ENCODE data around the gene A2ML1. TPM values are rescaled to one million over a fixed set of nuclear protein-coding genes. Genes with fewer than 3 reads are reported as not detected.

A2ML1 gene
- total and polyA plus RNA-seq, 2 of the 4 experiments (the other 2 are of a cell fraction), result not detected

DNA sequence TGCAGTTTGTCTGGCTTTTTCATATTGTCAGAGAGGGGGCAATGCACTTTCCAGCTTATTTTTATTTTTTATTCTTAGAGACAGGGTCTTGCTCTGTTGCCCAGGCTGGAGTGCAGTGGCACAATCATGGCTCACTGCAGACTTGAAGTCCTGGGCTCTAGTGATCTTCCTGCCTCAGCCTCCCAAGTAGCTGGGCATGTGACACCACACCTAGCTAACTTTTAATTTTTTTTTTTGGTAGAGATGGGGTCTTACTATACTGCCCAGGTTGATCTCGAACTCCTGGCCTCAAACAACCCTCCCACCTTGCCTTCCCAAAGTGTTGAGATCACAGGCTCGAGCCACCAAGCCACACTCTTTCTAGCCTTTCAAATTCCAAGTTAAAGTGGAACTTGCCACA, 3.9 kb upstream of the A2ML1 start:
- Histone ChIP-seq H3K56ac (ENCODE audit: extremely low read depth, insufficient read depth, low read length) (no peak overlapping the region), H3K23ac (ENCODE audit: low read depth, low read length) (no peak overlapping the region), H4K8ac (ENCODE audit: low read depth in 2 of 2, low read length in 2 of 2) (no peak overlapping the region), H2BK20ac (ENCODE audit: low read depth, low read length) (no peak overlapping the region), H2AK9ac (replicated peaks; ENCODE audit: low read depth, low read length, poor library complexity) (no peak overlapping the region), H2BK120ac (ENCODE audit: low read depth, low read length) (no peak overlapping the region), H2BK5ac (ENCODE audit: low read depth, low read length, poor library complexity, severe bottlenecking) (no peak overlapping the region), H3K36me3 (ENCODE audit: control insufficient read depth, insufficient read depth, low read length) (no peaks in the 10 kb centered on the region), H4K5ac (ENCODE audit: low read depth, low read length) (no peak overlapping the region), H3K79me1 (ENCODE audit: low read depth in 1 of 2, low read length in 2 of 2) (no peaks in the 10 kb centered on the region), H3K18ac (ENCODE audit: low read depth, low read length) (no peak overlapping the region), H3K14ac (replicated peaks; ENCODE audit: low read depth, low read length) (no peak overlapping the region), H3K4me3 (ENCODE audit: insufficient read depth, low read depth, low read length) (no peak overlapping the region), H3K27me3 (ENCODE audit: control insufficient read depth, insufficient read depth, low read length) (no peaks in the 10 kb centered on the region), H3K4me2 (ENCODE audit: low read depth, low read length) (no peak overlapping the region), H3K4ac (ENCODE audit: low read depth, low read length) (no peak overlapping the region), H3K27ac (ENCODE audit: insufficient read depth, low read length) (no peak overlapping the region), H2AFZ (replicated peaks; ENCODE audit: low read length, poor library complexity) (no peak overlapping the region), H4K91ac (ENCODE audit: insufficient read depth, low read depth, low read length) (no peak overlapping the region), H3K9me1 (ENCODE audit: insufficient read depth, low read length) (no peaks in the 10 kb centered on the region), H2BK15ac (ENCODE audit: low read depth, low read length) (no peak overlapping the region), H2AK5ac (ENCODE audit: low read depth, low read length) (no peak overlapping the region), H3K9ac (ENCODE audit: low read depth, low read length) (no peak overlapping the region), H3K9me3 (ENCODE audit: control insufficient read depth, insufficient read depth, low read length) (no peaks in the 10 kb centered on the region), H3K4me1 (ENCODE audit: control insufficient read depth, insufficient read depth, low read length) (no peaks in the 10 kb centered on the region), H4K20me1 (ENCODE audit: insufficient read depth, low read length) (no peaks in the 10 kb centered on the region)
- in situ Hi-C loops (cut with MboI; ENCODE audit: low sequenced_read_pairs) (no loop called here), intact Hi-C loops (cut with micrococcal nuclease) (no loop called here), dilution Hi-C loops (cut with HindIII; ENCODE audit: low sequenced_read_pairs, unreplicated experiment) (no loop called here)
- CTCF ChIA-PET, result interaction anchor here (0.6 kb wide), 1 partner anchor 150 kb away, joined by 3 read pairs; no protein-coding TSS in a partner anchor
- BruUV-seq (replicated peaks), result no TSS peak
- ATAC-seq (ENCODE audit: low read depth) (no peak), DNase-seq (no peak)
- WGBS, 2 experiments (ENCODE audit: extremely low coverage in 2 of 2, insufficient read length in 1 of 2), result 20% methylated on average over 1 of the region's 2 CpGs; no CpG with 5 or more reads in 1 of the 2 experiments
- TF ChIP-seq BHLHE40 (IDR thresholded peaks at IDR 0.05; ENCODE audit: low read depth, low read length) (no peak), MAFK (IDR thresholded peaks at IDR 0.05; ENCODE audit: low read depth, low read length) (no peak), CEBPB (IDR thresholded peaks at IDR 0.05; ENCODE audit: low read depth, low read length) (no peak), MXI1 (IDR thresholded peaks at IDR 0.05; ENCODE audit: borderline replicate concordance, low read depth, low read length) (no peak)
- TF ChIP-seq, protein P1, sequence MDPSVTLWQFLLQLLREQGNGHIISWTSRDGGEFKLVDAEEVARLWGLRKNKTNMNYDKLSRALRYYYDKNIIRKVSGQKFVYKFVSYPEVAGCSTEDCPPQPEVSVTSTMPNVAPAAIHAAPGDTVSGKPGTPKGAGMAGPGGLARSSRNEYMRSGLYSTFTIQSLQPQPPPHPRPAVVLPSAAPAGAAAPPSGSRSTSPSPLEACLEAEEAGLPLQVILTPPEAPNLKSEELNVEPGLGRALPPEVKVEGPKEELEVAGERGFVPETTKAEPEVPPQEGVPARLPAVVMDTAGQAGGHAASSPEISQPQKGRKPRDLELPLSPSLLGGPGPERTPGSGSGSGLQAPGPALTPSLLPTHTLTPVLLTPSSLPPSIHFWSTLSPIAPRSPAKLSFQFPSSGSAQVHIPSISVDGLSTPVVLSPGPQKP (IDR thresholded peaks at IDR 0.05; ENCODE audit: borderline replicate concordance, low read depth, low read length), result no peak
- POLR2A ChIA-PET (ENCODE audit: unreplicated experiment), result interaction anchor here (0.6 kb wide), 2 partner anchors 129 to 1800 kb away, joined by 4 to 7 read pairs; no protein-coding TSS in a partner anchor
